NCI-H128 (cell line): ENCODE measurements around the gene DR1.
A peak's percentile ranks its signal among the peaks of the same experiment; 100 is the strongest.

Experiments used
- DNase-seq: peaks from one replicate; lab custom pipeline; 2025; ENCODE audit not compliant: unreplicated experiment; lab: John Stamatoyannopoulos, UW

DR1 gene

GRCh38 chr1:93345633-93346420 lies at the start of gene DR1:
Gene DR1 (plus strand): TSS chr1:93345907. CDS start chr1:93346646, 739 bp downstream.
- peak; percentile 86 for DNase-seq

DNA sequence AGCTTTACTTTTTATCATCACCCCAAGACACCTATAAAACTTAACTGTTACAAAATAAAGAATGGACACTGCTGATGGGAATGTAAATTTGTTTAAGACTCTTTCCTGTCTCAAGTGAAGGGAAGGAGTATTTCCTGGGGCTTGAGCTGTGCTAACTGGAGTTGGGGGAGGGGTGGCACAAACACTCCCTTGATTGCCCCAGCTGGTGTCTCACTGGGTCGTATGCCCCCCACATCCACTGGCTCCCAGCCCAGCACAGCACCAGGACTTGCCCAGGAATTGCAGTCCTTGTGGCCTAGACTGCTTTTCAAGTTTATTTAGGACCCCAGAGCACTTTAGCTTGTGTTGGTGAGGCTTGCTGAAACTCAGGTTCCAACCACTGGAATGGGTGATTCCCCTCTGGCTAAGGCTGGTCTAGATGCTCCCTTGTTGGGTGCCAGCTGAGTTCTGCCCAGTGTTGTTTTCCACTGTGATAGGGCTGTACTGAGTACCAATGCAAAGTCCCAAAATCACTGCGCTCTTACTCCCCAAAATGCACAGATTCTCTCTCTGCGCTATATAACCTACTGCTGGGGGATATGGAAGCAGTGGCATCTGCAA lies 49.1 kb upstream of the DR1 start:
- no peak for DNase-seq

DNA sequence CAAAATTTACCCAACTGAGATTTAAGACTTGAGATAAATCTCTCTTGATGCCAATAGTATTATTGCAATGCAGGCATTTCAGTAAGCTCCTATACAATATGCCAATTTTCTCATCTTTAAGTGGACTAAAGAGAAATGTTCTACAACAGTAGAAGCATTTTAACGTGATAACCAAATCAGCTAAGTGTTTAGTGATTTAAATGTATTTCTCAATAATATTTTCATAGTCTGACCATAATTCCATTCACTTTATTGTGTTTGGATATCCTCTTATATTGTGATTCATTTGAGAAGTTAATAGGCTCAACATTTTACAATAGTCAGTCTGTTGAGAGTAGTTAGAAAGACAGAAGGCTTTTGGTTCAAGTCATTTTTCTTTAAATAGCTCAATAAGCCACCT lies 44.6 kb upstream of the DR1 start:
- DNase-seq: no peak

DNA sequence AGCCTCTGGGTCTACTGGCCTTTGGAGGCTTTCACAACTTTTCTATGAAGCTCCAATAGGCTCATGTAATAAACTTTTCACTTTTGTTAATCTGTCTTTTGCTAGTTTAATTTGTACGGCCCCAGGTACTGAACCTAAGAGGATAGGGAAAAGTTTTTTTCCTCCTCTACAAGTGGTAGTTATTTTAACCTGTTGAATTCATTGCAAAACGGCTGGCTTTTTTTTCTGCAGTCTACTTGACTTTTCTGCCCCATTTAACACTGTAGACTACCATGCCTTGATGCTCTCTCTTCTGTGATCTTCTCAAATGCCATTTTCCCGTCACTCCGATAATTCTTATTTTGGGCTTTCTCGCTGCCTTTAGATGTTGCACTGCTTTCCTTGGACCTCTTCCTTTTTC lies 43.6 kb upstream of the DR1 start:
- DNase-seq: no peak

- DNase-seq: peak; percentile 24
These were observed 41.0 kb upstream of the DR1 start for GRCh38 chr1:93304716-93305138.

DNA sequence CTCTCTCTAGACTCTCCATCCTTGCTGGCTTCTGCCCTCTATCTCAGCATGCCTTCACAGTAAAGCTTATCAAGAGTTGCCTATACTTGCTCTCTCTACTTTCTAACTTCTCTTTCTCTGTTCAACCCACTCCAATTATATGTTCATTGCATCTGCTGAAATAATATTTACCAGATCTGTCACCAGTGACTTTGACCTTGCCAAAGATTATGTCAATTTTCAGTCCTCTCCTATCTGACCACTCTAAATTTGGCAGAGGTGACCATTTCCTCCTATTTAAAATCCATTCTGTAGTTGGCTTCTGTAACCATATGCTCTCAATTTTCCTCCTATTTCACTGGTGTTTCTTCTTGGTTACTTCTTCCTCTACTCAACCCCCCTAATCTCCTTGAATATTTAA lies 38.8 kb upstream of the DR1 start:
- no peak for DNase-seq

- DNase-seq: no peak
These were observed 32.7 kb upstream of the DR1 start for GRCh38 chr1:93313026-93313425.

- DNase-seq: no peak
These were observed 28.5 kb upstream of the DR1 start for GRCh38 chr1:93317207-93317606.

DNA sequence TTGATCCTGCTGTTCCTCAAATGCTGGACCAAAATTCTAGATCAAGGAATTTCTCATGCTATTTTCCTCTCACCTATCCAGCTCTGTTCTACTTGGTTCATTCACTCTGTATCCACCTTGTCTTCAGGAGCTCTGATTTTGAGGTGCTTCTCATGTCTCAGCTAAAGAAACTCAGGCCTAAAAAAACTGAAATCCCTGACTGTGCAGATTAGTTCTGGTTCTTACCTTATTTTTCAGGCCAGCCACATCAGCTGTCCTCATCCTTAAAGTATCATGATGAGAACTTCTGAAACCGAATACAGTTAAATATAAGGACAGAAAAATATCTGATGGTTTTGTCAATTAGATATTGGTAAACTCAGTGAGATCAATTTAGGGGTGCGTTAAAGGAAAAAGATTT lies 27.8 kb upstream of the DR1 start:
- no peak for DNase-seq

DNA sequence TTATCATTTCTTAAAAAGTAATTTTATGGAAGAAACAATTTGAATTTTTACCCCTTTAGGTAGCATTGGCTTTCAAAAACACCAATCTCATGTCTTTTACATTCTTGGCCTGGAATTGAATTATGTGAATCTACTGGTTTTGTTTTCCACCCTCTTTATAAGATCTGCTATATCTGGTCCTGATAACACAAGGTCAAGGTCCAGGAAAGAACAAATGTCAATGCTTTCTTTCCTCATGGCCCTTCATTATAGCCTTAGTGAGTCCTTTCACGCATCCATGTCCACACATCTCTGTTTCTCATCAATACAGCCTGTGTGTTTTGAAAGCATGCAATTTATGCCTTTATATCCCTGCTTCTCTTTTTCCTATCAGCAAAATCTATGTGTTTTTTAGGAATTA lies 24.0 kb upstream of the DR1 start:
- no peak for DNase-seq

- DNase-seq: no peak
These were observed 23.4 kb upstream of the DR1 start for GRCh38 chr1:93322349-93322748.

DNA sequence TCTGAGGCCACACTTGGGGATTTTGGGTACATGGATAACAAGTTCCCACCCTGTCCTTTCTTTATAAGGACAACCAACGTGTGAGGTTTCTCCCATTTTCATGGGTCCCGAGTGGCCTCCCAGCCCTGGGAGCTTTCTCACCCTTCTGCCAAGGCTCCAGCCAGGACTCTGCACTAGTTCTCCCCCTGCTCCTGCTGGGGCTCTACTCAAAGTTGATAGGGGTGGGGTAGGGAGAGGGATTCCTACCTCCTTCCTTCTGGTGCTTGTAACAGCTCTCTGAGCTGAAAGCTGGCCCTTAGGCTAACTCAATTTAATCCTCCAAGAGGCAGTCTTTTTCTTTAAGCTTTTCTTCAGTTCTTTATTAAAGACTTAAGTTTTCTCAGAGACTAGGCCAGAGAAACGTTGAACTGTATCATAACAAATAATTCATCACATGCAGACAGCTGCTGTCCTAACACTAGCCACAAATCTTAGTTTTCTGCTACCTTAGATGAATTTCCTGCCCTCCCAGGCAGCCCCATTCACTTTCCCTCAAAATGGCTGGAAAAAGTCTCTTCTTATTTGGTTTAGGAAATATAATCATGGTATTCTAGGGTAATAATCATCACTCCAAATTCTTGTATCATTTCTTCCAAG lies 22.4 kb upstream of the DR1 start:
- DNase-seq: no peak

DNA sequence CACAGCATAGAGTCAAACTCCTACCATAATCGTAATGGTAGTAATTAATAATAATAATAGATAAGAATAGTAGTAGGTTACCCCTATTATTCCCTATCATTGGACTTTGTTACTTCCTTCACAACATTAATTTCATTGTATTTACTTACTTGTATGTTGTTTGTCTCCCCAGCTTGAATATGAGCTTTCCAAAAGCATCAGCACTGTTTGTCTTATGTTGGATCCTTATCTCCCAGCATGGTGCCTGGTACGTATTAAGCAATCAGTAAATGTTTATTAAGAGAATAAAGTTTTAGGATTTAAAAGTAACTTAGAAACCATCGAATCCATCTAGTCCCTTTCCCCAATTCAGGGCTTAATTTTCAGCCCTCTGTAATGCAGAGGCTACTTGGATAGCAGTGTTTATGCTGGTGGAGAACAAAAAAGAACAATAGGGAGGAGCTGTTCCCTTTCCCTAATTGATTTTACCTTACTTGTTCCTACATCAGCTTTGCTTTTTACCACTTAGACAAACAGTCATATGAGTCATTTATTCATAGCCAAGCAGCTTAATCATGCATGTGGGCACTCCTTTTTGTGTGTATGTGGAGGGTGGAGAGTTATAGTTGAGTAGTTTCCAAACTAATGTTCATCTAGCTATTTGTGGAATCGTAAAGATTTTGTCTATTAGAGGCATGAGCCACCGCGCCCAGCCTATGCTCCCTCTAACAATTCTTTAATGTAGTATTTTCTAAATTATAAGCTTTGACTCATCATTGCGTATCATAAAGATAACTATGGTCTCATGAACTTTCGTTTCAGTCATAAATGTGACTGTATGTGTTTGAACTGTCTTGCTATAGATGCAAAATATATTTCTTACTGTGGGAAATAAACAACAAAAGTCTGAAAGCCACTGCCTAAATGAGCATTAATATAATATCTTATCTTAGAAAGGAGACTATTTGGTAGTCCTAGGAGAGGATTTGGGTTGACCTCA lies 20.9 kb upstream of the DR1 start:
- no peak for DNase-seq

GRCh38 chr1:93328809-93329760 lies 16.6 kb upstream of the DR1 start:
- no peak for DNase-seq

DNA sequence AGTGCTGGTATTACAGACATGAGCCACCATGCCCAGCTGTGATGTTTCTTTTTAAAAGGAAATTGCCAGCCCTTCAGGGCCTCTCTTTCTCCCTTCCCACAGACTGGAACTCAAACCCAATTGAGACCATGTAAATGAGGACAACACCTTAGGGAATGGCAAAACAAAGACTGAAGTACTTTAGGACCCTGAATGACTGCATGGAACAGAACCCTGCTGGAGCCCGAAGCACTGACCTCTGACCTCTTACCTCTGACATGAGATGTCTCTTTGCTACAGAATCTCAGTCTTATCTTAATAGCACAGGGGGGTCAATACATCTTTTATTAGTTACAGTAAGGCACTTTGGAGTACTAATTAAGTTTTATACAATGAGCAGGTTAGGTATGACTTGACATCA lies 15.5 kb upstream of the DR1 start:
- no peak for DNase-seq

- DNase-seq: no peak
These were observed 15.1 kb upstream of the DR1 start for GRCh38 chr1:93330617-93331016.

GRCh38 chr1:93331412-93331811 lies 14.3 kb upstream of the DR1 start:
- no peak for DNase-seq

DNA sequence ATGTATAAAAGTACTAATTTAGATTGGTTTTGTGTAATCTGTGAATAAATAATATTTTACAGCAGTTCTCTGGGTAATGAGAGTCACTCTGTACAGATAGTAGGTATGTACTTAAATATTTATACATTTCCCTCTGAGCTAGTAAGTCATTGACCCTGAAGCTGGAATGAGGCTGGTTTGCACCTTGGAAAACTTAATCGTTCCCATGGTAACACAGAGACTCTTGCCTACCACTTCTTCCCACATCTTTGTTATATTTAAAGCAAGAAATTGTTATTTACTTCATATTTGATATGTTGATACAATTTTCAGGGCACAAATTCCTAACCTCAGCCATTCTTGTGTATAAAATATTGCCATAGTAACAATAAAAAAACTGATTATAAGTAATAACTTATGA lies 13.3 kb upstream of the DR1 start:
- no peak for DNase-seq

DNA sequence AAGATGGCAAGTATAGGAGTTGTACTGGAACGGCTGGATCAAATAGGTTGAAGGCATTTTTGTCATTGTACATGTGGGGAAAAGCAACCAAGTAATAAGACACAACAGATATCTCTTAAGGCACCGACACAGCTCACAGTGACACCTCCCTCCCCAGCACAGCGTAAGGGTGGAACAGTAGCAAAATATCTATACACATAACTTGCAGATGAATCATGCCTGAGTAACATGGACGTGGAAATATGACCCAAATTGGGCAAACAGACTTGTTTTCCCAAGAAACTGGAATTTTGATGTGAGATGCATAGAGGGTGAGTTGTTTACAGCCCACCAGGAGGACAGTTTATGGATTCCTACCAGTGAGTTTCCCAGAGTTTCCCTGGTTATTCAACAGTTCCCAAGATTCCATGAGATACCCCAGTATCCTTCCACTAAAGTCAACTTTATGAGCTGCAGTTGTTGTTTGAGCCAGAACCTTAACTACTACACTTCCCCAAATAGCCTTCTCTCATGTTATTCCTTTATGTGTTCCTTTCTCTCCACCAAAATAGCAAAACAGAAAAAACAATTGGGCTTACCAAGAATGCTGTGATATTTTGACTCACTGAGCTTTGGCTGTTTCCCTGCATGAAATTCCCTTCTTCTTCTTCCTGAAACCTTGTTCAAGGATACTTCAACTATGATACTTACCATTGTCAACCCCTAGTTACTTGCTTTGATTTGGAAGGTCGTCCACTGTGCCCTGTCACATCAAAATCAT lies 7.1 kb upstream of the DR1 start:
- DNase-seq: no peak
